CD4-positive, alpha-beta T cell (primary cell): ENCODE data around the gene TRIP4. TPM values are rescaled to one million over a fixed set of nuclear protein-coding genes. Genes with fewer than 3 reads are reported as not detected.

Source experiments
- ATAC-seq: fragments of 200-7000 bp; cut with Tn5 transposase; one replicate; pipeline ENCODE4 v1.10.0; 2022; ENCODE audit warnings: mild to moderate bottlenecking; ENCODE audit not compliant: poor library complexity
- CTCF ChIA-PET: fragments of 350-600 bp; sonication (Branson Sonifier 250); formaldehyde crosslinking; loops from one replicate; lab custom pipeline; 2021; ENCODE audit warnings: antibody characterized with exemption, inconsistent platforms; lab: Charles Lee
- POLR2A ChIA-PET: fragments of 350-600 bp; sonication (Branson Sonifier 250); formaldehyde crosslinking; loops from one replicate; lab custom pipeline; 2021; ENCODE audit warnings: antibody characterized with exemption, inconsistent platforms; lab: Charles Lee
- DNase-seq, 14 experiments: peaks; one replicate each; pipeline ENCODE4 v3.0.0-alpha.2; 2013 to 2020; ENCODE audit warnings: mixed read lengths in 2 of 14
- H3K27ac ChIP-seq, 2 donors: one replicate each; pipeline versions ENCODE4 v1.5.1 to v1.7.0; 2013; ENCODE audit warnings: low read length in 2 of 2, low read depth in 1 of 2, mild to moderate bottlenecking in 1 of 2
- H3K27me3 ChIP-seq, 2 experiments: 1 replicate in 1 of 2; 2 replicates in 1 of 2; pipeline versions ENCODE4 v1.6.1 to v1.7.0; 2013; ENCODE audit warnings: low read length in 2 of 2, control low read depth in 1 of 2, mild to moderate bottlenecking in 1 of 2, moderate library complexity in 1 of 2; ENCODE audit not compliant: insufficient read depth in 2 of 2, control insufficient read depth in 1 of 2
- H3K36me3 ChIP-seq: one replicate; pipeline ENCODE4 v1.6.1; 2013; ENCODE audit warnings: low read length, control low read depth; ENCODE audit not compliant: insufficient read depth
- H3K4me1 ChIP-seq: one replicate; pipeline ENCODE4 v1.6.1; 2013; ENCODE audit warnings: low read length, control low read depth; ENCODE audit not compliant: insufficient read depth
- H3K4me3 ChIP-seq: one replicate; pipeline ENCODE4 v1.5.1; 2013; ENCODE audit warnings: mild to moderate bottlenecking, low read length, moderate library complexity
- H3K9me3 ChIP-seq, 2 experiments: 1 replicate in 1 of 2; 2 replicates in 1 of 2; pipeline versions ENCODE4 v1.6.1 to v1.7.0; 2013; ENCODE audit warnings: low read length in 2 of 2, mild to moderate bottlenecking in 2 of 2, control low read depth in 1 of 2, moderate library complexity in 1 of 2; ENCODE audit not compliant: control insufficient read depth in 1 of 2, insufficient read depth in 1 of 2
- H3K27ac Mint-ChIP-seq: one replicate; pipeline ENCODE4 v1.8.0; 2020; ENCODE audit warnings: mixed read lengths
- H3K27me3 Mint-ChIP-seq: one replicate; pipeline ENCODE4 v1.8.0; 2021; ENCODE audit warnings: mixed read lengths
- H3K36me3 Mint-ChIP-seq: one replicate; pipeline ENCODE4 v1.8.0; 2021; ENCODE audit warnings: low read depth, mixed read lengths
- H3K4me1 Mint-ChIP-seq: one replicate; pipeline ENCODE4 v1.8.0; 2021; ENCODE audit warnings: low read depth, mixed read lengths
- H3K4me3 Mint-ChIP-seq: one replicate; pipeline ENCODE4 v1.8.0; 2020; ENCODE audit warnings: mild to moderate bottlenecking, mixed read lengths
- H3K9me3 Mint-ChIP-seq: one replicate; pipeline ENCODE4 v1.8.0; 2020; ENCODE audit warnings: mixed read lengths
- CTCF ChIP-seq: fragments of 200-600 bp; IDR thresholded peaks from one replicate; pipeline ENCODE4 v1.8.0; 2022; ENCODE audit warnings: antibody characterized with exemption, mild to moderate bottlenecking
- intact Hi-C, 2 experiments: fragments of 100-400 bp; cut with DNase I in 1 of 2; cut with micrococcal nuclease in 1 of 2; formaldehyde crosslinking; loops; one replicate each; pipeline versions ENCODE4 v1.15.1 to v1.9.0; 2023 to 2025; cut with DNase I, micrococcal nuclease
- total RNA-seq, 174 experiments: library from RNA in 2 of 174; stranded (reverse) in 2 of 174; gene quantifications; one replicate each; pipeline ENCODE4 v1.2.3 and lab custom pipeline; 2021 to 2026

Gene TRIP4
- total RNA-seq, 2 experiments from 2014 or later: 9.6 to 10.7 TPM

- Mint-ChIP-seq H3K36me3 (peaks cover 44% of the 10 kb centered on the region), H3K4me3 (no peak overlapping the region), H3K4me1 (peaks cover 58% of the 10 kb centered on the region), H3K9me3 (no peaks in the 10 kb centered on the region), H3K27me3 (no peaks in the 10 kb centered on the region), H3K27ac (peak overlapping the region; percentile 8)
- Histone ChIP-seq H3K4me1 (peaks cover 7% of the 10 kb centered on the region), H3K27ac (no peak overlapping the region), H3K9me3 (no peaks in the 10 kb centered on the region), H3K27me3 (no peaks in the 10 kb centered on the region), H3K36me3 (peaks cover 6% of the 10 kb centered on the region), H3K4me3 (no peak overlapping the region)
- intact Hi-C loops: no loop called here
- ATAC-seq: no peak
- DNase-seq: no peak
- ChIA-PET POLR2A (interaction anchor here (0.7 to 1.0 kb wide), 2 partner anchors 20 to 23 kb away, joined by 3 read pairs; no protein-coding TSS in a partner anchor), CTCF (interaction anchor here (0.7 to 1.0 kb wide), 2 partner anchors 10 to 60 kb away, joined by 4 read pairs; no protein-coding TSS in a partner anchor)
- no peak for TF ChIP-seq CTCF
Observed at GRCh38 chr15:64480891-64481290, 93.3 kb downstream of the TRIP4 start.

- Histone ChIP-seq H3K4me1 (no peaks in the 10 kb centered on the region), H3K36me3 (peaks cover 6% of the 10 kb centered on the region), H3K27ac (no peak overlapping the region), H3K4me3 (no peak overlapping the region), H3K27me3 (no peaks in the 10 kb centered on the region), H3K9me3 (no peaks in the 10 kb centered on the region)
- intact Hi-C loops: no loop called here
- Mint-ChIP-seq H3K27me3 (no peaks in the 10 kb centered on the region), H3K4me3 (no peak overlapping the region), H3K4me1 (peaks cover 53% of the 10 kb centered on the region), H3K36me3 (peaks cover 45% of the 10 kb centered on the region), H3K27ac (no peak overlapping the region), H3K9me3 (no peaks in the 10 kb centered on the region)
- no peak for ATAC-seq
- no peak for TF ChIP-seq CTCF
- ChIA-PET CTCF (interaction anchor here (1.2 kb wide), 1 partner anchor 170 kb away, joined by 3 read pairs; no protein-coding TSS in a partner anchor), POLR2A (interaction anchor here (0.6 kb wide), 1 partner anchor 111 kb away, joined by 3 read pairs; no protein-coding TSS in a partner anchor)
- DNase-seq: no peak
Observed at GRCh38 chr15:64483749-64484148, 96.1 kb downstream of the TRIP4 start.

GRCh38 chr15:64485796-64486195 is 98.2 kb downstream of the TRIP4 start:
- H3K4me1 Mint-ChIP-seq: peaks cover 51% of the 10 kb centered on the region
- POLR2A ChIA-PET: no interaction called here
- CTCF ChIA-PET: interaction anchor here (0.8 to 0.9 kb wide), 2 partner anchors 15 to 17 kb away, joined by 3 read pairs; no protein-coding TSS in a partner anchor

More at GRCh38 chr15:64485796-64486195, 98.2 kb downstream of the TRIP4 start:
- H3K27ac ChIP-seq: no peak overlapping the region
- Mint-ChIP-seq H3K36me3 (peaks cover 43% of the 10 kb centered on the region), H3K9me3 (no peaks in the 10 kb centered on the region), H3K27me3 (no peaks in the 10 kb centered on the region), H3K27ac (no peak overlapping the region), H3K4me3 (no peak overlapping the region)
- no peak for TF ChIP-seq CTCF
- H3K27me3 ChIP-seq: no peaks in the 10 kb centered on the region
- H3K36me3 ChIP-seq: peaks cover 6% of the 10 kb centered on the region
- no peaks in the 10 kb centered on the region for H3K9me3 ChIP-seq
- intact Hi-C loops: no loop called here
- no peaks in the 10 kb centered on the region for H3K4me1 ChIP-seq
- DNase-seq: no peak
- ATAC-seq: no peak
- no peak overlapping the region for H3K4me3 ChIP-seq
